ENCODE data around the gene SEL1L. TPM values are rescaled to one million over a fixed set of nuclear protein-coding genes. Genes with fewer than 3 reads are reported as not detected.

SEL1L gene
- total RNA-seq, 2 experiments from 2014 or later, result 46.4 to 55.4 TPM

DNA sequence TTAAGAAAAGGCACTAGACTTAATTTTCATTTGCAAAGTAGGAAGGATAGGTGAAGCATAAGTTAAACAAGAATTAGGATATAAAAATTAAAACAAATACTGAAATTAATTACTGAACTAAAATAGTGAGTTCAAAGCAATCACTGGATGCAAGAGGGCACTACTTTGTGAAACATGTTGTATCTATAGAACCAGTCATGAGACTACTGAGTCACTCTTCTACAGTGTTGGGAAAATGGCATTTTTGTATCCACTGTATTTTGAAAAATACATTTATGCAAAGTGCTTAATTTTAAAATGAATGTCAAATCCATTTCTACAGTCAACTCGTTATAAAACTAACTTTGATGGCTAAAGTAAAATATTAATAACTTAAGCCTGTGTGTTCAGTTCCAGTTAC, 47.9 kb downstream of the SEL1L start:
- H3K36me3 Mint-ChIP-seq (ENCODE audit: low read depth), result peaks cover 33% of the 10 kb centered on the region
- CTCF ChIA-PET, result no interaction called here
- DNase-seq (no peak), ATAC-seq (no peak)
- POLR2A ChIA-PET, result no interaction called here
- TF ChIP-seq, protein P1, sequence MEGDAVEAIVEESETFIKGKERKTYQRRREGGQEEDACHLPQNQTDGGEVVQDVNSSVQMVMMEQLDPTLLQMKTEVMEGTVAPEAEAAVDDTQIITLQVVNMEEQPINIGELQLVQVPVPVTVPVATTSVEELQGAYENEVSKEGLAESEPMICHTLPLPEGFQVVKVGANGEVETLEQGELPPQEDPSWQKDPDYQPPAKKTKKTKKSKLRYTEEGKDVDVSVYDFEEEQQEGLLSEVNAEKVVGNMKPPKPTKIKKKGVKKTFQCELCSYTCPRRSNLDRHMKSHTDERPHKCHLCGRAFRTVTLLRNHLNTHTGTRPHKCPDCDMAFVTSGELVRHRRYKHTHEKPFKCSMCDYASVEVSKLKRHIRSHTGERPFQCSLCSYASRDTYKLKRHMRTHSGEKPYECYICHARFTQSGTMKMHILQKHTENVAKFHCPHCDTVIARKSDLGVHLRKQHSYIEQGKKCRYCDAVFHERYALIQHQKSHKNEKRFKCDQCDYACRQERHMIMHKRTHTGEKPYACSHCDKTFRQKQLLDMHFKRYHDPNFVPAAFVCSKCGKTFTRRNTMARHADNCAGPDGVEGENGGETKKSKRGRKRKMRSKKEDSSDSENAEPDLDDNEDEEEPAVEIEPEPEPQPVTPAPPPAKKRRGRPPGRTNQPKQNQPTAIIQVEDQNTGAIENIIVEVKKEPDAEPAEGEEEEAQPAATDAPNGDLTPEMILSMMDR (IDR thresholded peaks at IDR 0.05), result no peak
- H3K27ac Mint-ChIP-seq, result peak overlapping the region; percentile 10
- H3K9me3 Mint-ChIP-seq, result no peaks in the 10 kb centered on the region
- intact Hi-C loops (cut with micrococcal nuclease), result no loop called here
- peaks cover 6% of the 10 kb centered on the region for H3K4me1 Mint-ChIP-seq (ENCODE audit: low read depth)
- H3K4me3 Mint-ChIP-seq, result no peak overlapping the region
- H3K27me3 Mint-ChIP-seq, result no peaks in the 10 kb centered on the region

DNA sequence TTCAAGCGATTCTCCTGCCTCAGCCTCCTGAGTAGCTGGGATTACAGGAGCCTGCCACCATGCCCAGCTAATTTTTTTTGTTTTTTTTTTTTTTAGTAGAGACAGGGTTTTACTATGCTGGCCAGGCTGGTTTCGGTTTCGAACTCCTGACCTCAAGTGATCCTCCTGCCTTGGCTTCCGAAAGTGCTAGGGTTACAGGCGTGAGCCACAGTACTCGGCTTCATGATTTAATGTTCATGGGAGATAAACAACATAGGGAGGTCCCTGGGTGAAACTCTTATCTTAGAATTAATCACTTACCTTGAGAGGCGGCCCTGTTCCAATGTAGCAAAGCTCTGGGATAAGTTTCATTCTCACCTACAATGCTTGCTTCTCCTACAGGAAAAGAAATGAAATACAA, 48.3 kb downstream of the SEL1L start:
- no peak overlapping the region for H3K4me3 Mint-ChIP-seq
- ATAC-seq, result peak; percentile 49
- intact Hi-C loops (cut with micrococcal nuclease), result no loop called here
- peak; percentile 26 for DNase-seq
- peaks cover 34% of the 10 kb centered on the region for H3K36me3 Mint-ChIP-seq (ENCODE audit: low read depth)
- TF ChIP-seq, protein P1 (IDR thresholded peaks at IDR 0.05), result no peak
- CTCF ChIA-PET, result no interaction called here
- H3K4me1 Mint-ChIP-seq (ENCODE audit: low read depth), result peaks cover 8% of the 10 kb centered on the region
- H3K9me3 Mint-ChIP-seq, result no peaks in the 10 kb centered on the region
- H3K27ac Mint-ChIP-seq, result peak overlapping the region; percentile 10
- POLR2A ChIA-PET, result no interaction called here
- no peaks in the 10 kb centered on the region for H3K27me3 Mint-ChIP-seq

DNA sequence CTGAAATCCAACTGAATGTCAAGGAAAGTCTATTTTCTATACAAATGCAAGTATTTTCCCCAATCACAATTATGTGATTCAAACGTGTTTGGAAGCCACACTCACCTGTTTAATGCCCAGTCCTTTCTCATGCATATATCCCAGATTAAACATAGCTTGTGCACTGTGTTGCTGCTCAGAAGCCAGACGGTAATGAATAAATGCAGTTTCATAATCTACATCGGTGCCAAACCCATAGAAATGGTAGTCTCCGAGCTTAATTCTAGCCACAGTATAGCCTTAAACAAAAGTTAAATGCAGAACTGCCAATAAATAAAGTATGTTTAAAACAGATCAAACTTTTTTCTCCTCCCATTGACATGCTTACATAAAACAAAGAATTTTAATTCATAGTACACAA, 49.5 kb downstream of the SEL1L start:
- TF ChIP-seq, protein P1 (IDR thresholded peaks at IDR 0.05), result no peak
- no peaks in the 10 kb centered on the region for H3K9me3 Mint-ChIP-seq
- peak overlapping the region; percentile 20 for H3K27ac Mint-ChIP-seq
- intact Hi-C loops (cut with micrococcal nuclease), result no loop called here
- peaks cover 8% of the 10 kb centered on the region for H3K4me1 Mint-ChIP-seq (ENCODE audit: low read depth)
- peaks cover 36% of the 10 kb centered on the region for H3K36me3 Mint-ChIP-seq (ENCODE audit: low read depth)
- POLR2A ChIA-PET, result interaction anchor here (0.7 kb wide), 1 partner anchor 28 kb away, joined by 3 read pairs; no protein-coding TSS in a partner anchor
- DNase-seq (no peak), ATAC-seq (no peak)
- CTCF ChIA-PET, result no interaction called here
- H3K27me3 Mint-ChIP-seq, result no peaks in the 10 kb centered on the region
- no peak overlapping the region for H3K4me3 Mint-ChIP-seq

DNA sequence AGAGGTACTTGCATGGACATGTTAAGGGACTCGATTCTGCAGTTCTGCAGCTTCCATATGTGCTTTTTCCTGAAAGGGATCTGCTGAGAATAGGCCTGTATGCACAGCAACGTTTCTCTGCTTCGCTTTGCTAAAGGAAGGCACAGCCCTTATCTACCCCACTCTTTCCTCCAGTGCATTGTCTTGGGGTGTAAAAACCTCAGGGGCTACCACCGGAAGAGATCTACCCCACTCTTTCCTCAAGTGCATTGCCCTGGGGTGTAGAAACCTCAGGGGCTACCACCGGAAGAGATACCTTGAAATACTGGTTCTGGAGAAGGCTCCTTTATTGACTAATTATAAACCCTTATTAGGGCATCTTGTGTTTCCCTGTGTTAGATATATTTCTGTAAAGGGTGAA, 52.9 kb downstream of the SEL1L start:
- no peaks in the 10 kb centered on the region for H3K9me3 Mint-ChIP-seq
- peaks cover 38% of the 10 kb centered on the region for H3K36me3 Mint-ChIP-seq (ENCODE audit: low read depth)
- CTCF ChIA-PET, result no interaction called here
- intact Hi-C loops (cut with micrococcal nuclease), result no loop called here
- H3K27me3 Mint-ChIP-seq, result no peaks in the 10 kb centered on the region
- POLR2A ChIA-PET, result no interaction called here
- peaks cover 15% of the 10 kb centered on the region for H3K4me1 Mint-ChIP-seq (ENCODE audit: low read depth)
- DNase-seq (no peak), ATAC-seq (peak; percentile 61)
- no peak overlapping the region for H3K4me3 Mint-ChIP-seq
- H3K27ac Mint-ChIP-seq, result no peak overlapping the region
- TF ChIP-seq, protein P1 (IDR thresholded peaks at IDR 0.05), result no peak

DNA sequence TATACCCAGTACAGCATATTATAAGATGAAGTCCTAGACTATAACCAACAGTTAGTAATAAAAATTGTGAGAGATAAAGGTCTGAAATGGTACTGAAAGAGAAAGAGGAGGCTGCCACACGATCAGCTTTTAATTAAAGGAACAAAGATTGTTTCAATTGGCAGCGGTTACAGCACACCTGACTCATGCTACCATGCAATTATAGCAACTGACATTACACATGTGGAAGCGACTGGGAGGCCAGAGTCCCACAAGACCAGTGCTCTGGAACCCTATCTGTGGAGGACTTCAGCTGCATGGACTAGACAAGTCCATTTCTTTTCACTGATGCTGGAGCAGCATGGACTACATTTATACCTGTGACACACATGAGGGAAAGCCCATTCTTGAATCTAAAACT, 55.2 kb downstream of the SEL1L start:
- Mint-ChIP-seq H3K4me1 (ENCODE audit: low read depth) (peaks cover 32% of the 10 kb centered on the region), H3K36me3 (ENCODE audit: low read depth) (peaks cover 45% of the 10 kb centered on the region), H3K27ac (peak overlapping the region; percentile 52), H3K9me3 (no peaks in the 10 kb centered on the region), H3K4me3 (no peak overlapping the region), H3K27me3 (no peaks in the 10 kb centered on the region)
- DNase-seq (no peak), ATAC-seq (no peak)
- intact Hi-C loops (cut with micrococcal nuclease), result no loop called here
- ChIA-PET POLR2A (no interaction called here), CTCF (interaction anchor here (1.1 to 1.4 kb wide), 2 partner anchors 14 to 50 kb away, joined by 3 read pairs; no protein-coding TSS in a partner anchor)
- TF ChIP-seq, protein P1 (IDR thresholded peaks at IDR 0.05), result no peak

Measured in activated CD8-positive, alpha-beta T cell treated with anti-CD3 and anti-CD28 coated beads for 36 hours (primary cell).